ENCODE results near the gene LTC4S.
"Not testable (repeated sequence)": the region's sequence is repeated elsewhere in the genome, so short reads cannot be mapped to it uniquely, and the experiment has no call there.

LTC4S gene

DNA sequence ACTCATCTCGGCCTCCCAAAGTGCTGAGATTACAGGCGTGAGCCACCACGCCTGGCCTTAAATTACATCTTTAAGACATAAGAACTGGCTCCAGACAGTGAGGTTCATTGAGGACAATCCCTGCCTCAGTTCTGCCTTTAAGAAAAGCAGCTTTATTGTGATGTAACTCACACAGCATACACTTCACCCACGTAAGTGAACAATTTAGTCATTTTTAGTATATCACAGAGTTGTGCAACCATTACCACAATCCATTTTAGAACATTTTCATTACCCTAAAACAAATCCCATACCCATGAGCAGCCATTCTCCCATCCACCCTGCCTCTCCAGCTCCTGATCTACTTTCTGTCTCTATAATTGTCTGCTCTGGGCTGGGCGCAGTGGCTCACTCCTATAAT, 24.0 kb upstream of the LTC4S start:
- DNase-seq (ENCODE audit: low read depth): no peak

DNA sequence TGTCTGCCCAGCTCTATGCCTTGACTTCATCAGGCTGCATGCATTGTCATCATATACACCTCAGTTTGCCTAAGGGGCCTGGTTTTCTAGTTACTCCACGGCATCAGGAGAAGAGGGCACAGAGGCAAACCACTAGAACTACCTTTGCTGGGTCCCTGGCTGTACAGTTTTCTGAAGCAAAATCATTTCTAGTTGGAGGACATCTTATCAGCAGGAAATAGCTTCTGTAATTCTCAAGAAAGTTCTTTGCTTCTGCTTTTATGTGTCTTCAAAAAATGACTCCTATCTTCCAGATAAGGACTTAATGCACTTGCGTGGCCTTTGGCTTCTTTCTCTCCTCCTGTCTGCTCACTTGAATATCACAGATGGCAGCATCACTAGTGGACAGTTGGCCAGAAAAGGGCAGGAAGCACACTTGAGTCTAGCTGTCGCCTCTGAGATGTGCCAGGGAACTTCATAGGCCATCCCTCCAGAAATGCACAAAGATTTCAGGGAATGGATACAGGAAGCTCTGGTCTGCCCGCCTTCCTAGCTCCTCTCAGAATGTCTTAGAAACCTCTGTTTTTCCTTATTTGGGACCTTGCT, 22.4 kb upstream of the LTC4S start:
- no peak for DNase-seq (ENCODE audit: low read depth)

DNA sequence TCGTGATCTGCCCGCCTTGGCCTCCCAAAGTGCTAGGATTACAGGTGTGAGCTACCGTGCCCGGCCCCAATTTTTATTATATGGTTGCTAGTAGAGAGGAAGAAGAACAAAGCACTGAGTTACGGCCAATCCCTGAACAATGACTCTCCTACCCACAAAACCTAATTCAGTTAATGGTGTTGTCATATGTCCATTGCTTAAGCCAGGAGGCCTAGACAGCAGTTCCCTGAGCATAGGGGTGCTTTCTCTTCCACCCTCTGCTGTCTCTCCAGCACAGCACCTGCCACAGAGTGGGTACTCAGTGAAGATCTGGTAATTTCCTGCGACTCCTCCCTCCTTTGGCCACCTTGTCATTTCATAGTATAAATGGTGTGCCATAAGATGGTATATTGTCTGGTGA, 21.4 kb upstream of the LTC4S start:
- no peak for DNase-seq (ENCODE audit: low read depth)

DNA sequence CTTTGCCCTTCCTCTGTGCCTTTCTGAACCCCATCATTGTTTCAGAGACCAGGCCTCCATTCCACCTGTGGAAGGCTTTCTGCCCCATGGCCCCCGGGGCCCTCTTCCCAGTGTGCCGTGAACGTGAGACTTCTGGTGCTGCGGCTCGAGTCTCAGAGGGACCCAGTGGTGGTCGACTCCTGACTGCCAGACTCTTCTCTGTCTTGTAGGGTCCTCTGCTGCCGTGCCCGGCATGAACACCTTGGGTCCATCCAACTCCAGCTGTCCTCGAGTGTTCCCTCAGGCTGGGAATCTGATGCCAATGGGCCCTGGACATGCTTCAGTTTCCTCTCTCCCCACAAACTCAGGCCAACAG, 20.1 kb upstream of the LTC4S start:
- DNase-seq (ENCODE audit: low read depth): no peak

DNA sequence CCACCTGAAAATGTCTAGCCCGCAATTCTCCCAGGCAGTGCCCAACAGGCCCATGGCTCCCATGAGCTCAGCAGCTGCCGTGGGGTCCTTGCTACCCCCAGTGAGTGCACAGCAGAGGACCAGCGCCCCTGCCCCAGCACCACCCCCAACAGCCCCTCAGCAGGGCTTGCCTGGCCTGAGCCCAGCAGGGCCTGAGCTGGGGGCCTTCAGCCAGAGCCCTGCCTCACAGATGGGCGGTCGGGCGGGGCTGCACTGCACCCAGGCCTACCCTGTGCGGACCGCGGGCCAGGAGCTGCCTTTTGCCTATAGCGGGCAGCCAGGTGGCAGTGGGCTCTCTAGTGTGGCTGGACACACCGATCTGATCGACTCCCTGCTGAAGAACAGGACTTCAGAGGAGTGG, 19.3 kb upstream of the LTC4S start:
- DNase-seq (ENCODE audit: low read depth): no peak

DNA sequence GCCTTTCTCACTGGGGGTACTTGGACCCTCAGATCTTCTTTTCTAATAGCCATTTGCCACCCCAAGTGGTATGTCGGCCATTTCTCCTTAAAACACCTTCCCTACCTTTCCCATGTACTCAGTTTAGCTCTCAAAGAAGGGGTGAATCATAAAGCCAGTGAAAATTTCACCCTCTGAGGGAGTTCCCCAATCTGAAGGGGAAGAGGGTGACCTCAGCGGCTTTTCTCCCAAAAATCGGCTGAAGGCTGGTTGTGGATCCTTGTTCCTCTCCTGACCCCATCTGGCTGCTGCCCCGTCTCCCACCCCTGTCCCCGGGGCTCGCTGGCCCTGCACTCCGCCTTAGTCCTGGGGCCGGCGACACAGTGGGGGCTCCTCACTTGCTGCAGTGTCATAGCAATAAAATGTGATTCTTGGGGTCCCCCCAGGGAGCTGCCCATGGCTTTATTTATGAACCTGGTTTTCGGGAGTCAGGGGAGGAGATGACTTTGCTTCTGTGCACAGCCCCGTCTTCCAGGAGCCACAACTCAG, 17.3 kb upstream of the LTC4S start:
- no peak for DNase-seq (ENCODE audit: low read depth)

DNA sequence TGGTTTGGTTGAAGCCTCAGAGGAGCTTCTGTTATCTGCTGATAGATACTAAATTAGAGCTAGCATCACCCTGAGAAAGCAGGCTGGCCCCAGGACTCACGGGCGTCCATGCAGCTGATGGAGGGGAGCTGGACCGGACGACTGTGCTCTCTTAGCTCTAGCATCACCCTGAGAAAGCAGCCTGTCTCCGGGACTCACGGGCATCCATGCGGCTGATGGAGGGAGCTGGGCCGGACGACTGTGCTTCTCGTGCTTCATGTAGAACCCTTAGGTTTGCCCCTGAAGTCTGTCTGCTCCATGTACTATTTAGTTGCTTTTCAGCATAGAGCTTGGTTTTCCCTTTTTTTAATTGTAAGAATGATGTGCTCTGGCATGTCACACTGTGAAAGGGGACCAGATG, 16.3 kb upstream of the LTC4S start:
- no peak for DNase-seq (ENCODE audit: low read depth)

DNA sequence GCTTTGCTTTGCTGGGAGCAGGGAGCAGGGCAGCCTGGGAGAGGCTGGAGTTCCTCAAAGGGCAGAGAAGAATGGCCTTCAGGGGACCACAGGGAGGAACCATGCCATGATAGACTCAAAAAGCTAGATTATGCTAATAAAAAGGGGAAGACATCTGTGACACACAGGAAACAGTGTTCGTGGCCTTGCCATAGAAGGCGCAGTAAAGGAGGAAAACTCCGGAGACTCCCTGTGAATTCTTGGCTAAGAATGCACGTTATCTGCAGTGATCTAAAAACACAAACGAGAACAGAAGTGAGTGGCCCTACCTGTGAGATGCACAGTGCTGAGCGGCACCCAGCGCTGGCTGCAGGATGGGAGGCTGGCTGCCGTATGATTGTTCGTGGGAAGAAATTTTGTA, 15.9 kb upstream of the LTC4S start:
- no peak for DNase-seq (ENCODE audit: low read depth)

DNA sequence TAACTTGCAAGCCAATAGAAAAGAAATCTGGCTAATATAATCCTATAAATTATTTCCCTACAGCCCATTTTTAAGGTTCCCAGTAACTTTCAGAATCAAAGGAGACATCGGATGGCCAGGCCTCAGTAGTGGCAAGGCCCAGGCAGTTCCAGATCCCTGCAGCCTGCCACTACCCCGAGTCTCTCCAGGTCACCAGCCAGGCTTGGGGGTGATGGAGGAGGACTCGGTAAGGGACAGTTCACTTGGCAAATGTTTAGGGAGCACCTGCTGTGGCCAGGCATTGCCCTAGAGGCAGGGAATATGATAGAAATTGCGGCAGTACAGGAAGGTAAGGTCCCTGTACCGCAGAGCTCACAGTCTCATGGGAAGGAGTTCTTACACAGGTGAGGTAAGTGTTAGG, 15.2 kb upstream of the LTC4S start:
- no peak for DNase-seq (ENCODE audit: low read depth)

DNA sequence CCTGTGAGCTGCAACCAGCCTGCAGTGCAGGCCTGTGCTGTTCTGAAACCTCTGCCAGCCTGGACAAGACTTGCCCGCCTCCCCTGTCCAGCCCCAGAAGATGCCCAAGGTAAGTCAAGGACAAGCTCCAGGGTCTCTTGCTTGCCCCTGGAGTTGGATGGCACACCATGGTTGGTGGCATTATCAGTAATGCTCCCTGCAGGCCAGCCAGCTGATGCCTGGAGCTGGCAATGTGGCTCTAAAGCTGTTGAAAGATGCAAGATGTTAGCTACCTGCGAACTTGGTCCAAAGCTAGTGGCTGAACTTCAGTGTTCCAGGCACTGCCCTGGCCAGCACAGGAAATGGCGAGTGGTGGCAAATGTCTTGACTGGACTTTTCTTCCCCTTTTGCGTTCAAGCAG, 14.0 kb upstream of the LTC4S start:
- DNase-seq (ENCODE audit: low read depth): no peak

DNA sequence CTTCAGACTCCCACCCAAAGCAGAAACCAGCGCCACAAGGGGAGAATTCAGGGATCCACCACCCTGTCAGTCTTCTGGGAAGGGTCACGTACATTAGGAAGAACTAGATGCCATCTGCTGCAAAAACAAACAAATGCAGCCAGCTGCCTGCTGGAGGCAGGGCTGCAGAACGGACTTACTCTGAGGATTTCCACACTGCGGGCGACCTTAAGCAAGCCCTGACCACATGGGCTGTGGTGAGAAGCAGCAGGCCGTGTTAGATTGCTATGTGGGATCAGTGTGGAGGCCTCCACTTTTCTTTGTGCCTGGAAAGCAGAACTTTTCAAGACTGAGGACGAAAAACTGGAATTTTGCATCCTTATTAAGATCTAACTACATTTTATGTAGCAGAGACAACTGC, 13.4 kb upstream of the LTC4S start:
- DNase-seq (ENCODE audit: low read depth): no peak

DNA sequence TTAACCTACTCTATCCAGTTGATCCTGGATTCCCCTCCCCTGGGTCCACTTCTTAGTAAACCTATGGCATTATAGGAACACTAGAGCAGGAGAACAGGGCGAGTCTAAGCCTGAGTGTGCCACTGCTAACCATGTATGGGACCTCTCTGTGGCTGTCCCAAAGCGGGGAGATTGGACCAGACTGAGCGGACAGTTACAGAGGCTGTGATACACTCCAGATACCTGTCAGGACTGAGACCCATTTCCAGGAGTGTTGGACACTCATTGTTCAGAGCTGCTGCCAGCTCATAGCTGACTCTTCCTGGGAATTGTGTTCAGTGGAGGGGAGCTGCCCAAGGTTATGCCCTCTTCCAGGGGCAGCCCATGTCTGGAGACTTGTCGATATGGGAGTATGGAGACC, 11.9 kb upstream of the LTC4S start:
- no peak for DNase-seq (ENCODE audit: low read depth)

DNA sequence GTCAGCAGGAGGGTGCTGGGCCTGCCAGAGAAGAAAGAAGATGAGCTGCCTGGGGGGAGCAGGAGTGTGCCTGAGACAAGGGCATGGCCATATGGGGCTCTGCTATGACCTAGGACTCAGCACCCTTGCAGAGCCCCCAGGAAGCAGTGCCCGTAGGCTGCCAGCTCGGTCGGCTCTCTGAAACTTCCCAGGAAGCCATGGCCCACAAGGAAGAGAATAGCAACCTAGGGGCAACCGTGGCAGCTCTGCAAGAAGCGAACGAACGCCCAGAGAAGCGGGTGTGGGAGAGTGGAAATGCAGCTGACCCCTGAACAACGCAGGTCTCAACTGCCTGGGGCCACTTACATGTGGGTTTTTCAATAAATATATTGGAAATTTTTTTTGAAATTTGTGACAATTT, 10.7 kb upstream of the LTC4S start:
- no peak for DNase-seq (ENCODE audit: low read depth)

DNA sequence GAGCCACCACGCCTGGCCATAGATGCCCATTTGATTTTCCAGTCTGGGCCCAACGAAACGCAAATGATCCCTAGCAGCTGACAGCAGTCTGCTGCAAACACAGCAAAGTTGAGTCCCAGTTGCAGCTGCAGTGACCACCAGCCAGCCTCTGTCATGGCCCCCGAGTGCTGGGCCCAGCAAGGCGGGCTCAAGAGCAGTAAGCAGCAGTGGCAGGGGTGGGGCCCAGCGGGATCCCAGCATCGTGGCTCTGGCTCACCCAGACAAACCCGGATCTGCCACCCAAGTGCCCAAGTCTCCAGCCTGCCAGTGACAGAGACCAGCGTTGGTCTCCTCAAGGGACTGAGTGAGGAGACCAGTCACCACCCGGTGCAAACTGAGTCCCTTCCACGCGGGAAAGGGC, 6.9 kb upstream of the LTC4S start:
- no peak for DNase-seq (ENCODE audit: low read depth)

DNA sequence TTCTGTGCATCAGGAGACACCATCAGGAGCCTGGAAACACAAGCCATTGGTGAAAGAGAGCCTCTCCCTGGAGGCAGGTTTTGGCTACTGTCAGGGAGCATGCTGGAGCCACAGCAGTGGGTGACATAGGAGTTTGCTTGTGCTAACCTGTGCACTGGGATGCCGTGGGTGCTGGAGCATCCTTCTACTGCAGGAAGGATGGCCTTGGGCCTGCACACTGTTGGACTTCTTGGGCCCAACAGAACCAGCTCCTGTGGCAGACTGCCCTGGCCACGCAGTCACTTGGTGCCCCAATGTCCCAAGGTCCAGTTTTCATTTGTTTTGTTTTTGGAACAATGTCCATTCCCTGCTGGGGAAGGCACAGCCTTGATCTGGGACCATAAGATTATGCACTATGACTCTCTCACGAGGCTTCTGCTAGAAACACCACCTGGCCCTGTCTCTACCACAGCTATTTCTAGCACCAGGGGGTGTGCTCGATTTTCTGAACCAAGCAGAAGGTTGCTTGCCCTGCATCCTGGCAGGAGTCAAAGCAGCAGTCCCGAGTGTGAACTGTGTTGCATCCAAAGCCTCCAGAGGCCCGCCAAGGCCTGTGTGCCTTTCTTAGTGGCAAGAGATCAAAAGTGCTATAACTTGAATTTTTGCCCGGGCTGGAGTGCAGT, 5.5 kb upstream of the LTC4S start:
- DNase-seq (ENCODE audit: low read depth): no peak

DNA sequence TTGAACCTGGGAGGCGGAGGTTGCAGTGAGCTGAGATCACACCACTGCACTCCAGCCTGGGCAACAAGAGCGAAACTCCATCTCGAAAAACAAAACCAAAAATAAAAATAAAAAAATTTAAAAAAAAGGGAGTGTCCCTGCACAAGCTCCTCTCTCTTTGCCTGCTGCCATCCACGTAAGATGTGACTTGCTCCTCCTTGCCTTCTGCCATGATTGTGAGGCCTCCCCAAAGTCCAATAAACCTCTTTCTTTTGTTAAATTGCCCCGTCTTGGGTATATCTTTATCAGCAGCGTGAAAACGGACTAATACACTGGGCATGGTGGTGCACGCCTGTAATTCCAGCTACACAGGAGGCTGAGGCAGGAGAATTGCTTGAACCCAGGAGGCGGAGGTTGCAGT, 4.5 kb upstream of the LTC4S start:
- not testable (repeated sequence) for DNase-seq (ENCODE audit: low read depth)

DNA sequence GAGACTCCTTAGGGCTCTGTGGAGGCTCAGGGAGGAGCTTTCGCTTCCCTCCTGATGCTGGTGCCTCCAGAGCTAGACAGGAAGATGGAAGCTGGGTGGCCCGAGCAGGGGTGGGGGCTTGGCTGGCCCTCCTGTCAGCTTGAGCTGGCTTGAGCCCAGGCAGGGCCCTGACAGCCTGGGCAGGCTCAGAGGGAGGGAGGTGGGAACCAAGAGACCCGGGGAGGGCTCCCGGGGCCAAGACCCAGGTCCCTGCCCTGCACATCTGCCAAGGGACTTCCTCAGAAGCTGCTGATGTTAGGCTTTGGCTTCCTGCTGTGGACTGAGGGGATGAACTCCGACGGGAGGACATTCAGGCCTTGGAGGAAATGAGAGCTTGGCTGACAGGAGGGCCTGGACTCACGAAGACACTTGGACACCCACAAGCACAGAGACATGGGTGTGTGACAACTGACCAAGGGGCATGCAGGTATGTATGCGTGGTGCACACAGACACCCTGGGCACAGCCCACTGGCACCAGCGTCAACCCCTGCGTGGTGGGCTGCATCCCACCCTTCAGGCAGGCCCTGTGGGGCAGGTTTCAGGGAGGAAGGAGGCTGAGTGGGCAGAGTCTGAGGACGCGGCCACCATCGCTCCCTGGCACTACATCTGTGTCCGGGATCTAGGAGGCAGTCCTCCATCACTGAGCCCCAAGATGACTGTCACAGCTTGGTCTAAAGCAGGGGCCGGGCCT, 1.7 kb upstream of the LTC4S start:
- DNase-seq (ENCODE audit: low read depth): no peak

DNA sequence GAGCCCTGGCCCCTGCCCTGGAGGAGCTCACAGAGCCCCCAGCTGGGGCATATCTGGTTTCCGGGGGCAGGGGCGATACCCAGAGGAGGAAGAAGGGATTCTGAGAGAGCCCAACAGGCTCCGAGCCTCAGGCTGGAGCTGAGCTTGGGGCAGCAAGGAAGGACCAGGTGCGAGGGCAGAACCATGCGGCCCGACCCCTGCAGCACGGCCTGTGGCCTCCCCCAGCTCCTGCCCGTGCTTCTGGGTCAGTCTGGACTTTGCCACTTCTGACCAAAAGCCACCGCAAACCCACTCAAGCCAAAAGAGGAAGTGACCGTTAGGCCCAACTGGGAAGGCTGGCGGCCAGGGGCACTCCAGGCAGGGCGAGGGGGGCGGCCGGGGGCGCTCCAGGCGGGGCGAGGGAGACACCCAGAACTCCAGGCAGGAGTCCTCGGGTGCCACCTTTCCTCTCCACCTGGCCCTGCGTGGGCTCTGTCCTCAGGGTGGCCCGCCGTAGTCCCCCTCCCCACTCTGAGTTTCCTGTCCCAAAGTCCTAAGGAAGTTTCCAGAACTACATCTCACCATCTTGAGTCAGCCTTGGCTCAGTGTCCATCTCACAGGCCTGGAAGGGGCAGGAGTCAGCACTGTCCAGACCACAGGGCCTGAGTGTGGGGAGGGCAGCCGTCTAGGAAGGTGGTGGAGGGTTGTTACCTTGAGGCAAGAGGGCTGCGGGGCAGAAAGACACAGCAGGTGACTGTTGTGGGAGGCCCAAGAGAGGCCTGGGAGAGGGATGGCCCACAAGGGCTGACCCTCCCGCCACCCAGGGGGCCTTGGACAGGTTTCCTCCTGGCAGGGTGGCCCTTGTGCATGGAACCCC, 946 bp upstream of the LTC4S start:
- no peak for DNase-seq (ENCODE audit: low read depth)

DNA sequence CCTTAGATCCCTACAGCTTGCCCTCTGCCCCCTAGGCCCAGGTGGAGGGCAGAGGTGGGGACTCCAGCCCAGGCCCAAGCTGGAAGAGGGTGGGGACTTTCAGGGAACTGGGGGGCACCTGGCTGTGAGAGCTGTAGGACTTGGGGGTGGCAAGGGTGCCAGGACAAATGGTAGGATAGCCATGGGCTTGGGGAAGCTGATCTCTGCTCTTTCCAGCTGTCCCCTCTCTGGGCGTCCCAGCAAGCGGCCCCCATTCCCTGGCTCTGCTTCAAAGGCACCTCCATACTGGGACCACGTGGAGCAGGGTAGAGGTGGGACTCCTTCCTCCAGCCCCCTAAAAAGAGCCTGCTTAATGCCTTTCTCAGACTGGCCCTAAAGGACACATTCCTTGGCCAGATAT, 385 bp downstream of the LTC4S start:
- DNase-seq (ENCODE audit: low read depth): no peak

DNA sequence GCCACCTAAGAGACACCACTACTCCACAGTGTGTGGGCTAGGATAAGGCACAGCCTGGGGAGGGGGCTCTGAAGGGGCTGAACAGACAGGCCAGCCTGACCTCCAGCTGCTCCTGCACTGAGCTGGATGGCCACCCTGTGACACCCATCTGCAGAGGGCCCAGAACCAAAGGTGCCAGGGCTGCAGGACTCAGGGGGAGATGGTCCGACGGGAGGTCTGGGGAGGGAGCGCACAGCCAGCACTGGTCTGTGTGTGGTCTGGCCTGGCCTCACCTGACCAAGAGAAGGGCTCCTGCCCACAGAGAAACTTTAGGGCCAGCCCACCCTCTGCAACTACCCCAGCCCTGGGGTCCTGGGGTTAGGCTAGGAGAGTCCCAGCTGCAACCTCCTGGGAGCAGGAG, 789 bp downstream of the LTC4S start:
- no peak for DNase-seq (ENCODE audit: low read depth)

DNA sequence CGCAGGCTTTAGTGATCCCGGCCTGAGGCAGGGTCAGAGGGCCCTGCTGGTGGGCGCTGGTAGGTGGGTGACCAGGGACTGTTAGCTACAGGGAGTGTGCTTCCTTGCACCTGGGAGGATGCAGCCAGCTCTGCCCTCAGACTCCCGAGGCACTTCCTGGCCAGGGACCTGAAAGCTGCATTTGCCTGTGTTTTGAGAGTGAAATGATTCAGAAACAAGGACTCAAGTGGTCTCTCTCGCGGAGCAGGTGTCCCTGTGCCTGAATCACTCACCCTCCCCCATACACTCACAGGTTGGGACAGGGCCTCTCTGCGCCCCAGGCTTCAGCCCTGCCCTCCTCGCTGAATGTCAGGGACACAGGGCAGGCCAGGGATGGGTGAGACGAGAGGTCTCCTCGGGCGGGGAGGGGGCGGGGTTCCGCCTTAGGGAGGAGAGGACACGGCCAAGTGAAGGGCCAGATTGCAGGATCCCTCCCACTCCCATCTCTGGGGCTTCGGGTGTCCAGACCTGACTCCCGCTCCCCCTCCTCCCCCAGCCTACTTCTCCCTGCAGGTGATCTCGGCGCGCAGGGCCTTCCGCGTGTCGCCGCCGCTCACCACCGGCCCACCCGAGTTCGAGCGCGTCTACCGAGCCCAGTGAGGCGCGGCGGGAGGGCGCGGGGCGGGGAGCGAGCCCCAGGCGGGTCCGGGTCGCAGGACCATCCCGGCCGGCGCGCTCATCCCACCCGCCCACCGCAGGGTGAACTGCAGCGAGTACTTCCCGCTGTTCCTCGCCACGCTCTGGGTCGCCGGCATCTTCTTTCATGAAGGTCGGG, 1.5 kb downstream of the LTC4S start:
- DNase-seq (ENCODE audit: low read depth): no peak
